ENCODE measurements around the gene RANGRF. TPM values are rescaled to one million over a fixed set of nuclear protein-coding genes. Genes with fewer than 3 reads are reported as not detected.

Gene RANGRF
- total RNA-seq, 1 donor from 2014 or later = 19.8 TPM

DNA sequence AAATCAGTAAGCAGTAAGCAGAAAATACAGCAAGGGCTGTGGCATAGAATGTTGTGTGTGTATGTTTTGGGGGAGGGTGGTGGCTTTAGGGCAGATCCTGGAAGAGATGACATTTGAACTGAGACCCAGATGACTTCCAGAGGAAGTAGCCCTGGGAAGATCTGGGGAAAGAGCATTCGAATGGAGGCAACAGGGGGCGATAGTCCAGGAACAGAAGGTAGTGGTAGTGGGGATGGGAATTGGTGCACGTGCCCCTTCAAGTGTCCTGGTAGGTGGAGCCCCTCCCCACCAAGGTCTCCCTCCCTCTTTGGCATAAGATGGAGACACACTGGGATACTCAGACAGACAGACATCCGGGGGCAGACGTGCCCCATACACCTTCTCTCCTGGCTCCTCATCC is 35.7 kb downstream of the RANGRF start:
- no peaks in the 10 kb centered on the region for H3K9me3 Mint-ChIP-seq (ENCODE audit: low read depth)
- TF ChIP-seq, protein P1, sequence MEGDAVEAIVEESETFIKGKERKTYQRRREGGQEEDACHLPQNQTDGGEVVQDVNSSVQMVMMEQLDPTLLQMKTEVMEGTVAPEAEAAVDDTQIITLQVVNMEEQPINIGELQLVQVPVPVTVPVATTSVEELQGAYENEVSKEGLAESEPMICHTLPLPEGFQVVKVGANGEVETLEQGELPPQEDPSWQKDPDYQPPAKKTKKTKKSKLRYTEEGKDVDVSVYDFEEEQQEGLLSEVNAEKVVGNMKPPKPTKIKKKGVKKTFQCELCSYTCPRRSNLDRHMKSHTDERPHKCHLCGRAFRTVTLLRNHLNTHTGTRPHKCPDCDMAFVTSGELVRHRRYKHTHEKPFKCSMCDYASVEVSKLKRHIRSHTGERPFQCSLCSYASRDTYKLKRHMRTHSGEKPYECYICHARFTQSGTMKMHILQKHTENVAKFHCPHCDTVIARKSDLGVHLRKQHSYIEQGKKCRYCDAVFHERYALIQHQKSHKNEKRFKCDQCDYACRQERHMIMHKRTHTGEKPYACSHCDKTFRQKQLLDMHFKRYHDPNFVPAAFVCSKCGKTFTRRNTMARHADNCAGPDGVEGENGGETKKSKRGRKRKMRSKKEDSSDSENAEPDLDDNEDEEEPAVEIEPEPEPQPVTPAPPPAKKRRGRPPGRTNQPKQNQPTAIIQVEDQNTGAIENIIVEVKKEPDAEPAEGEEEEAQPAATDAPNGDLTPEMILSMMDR (IDR thresholded peaks at IDR 0.05) = no peak
- H3K27ac Mint-ChIP-seq (ENCODE audit: unreplicated experiment) = no peak overlapping the region
- peaks cover 25% of the 10 kb centered on the region for H3K4me1 Mint-ChIP-seq (ENCODE audit: low read depth)
- H3K4me3 Mint-ChIP-seq (ENCODE audit: unreplicated experiment) = no peak overlapping the region
- H3K36me3 Mint-ChIP-seq (ENCODE audit: low read depth) = no peaks in the 10 kb centered on the region
- no peaks in the 10 kb centered on the region for H3K27me3 Mint-ChIP-seq (ENCODE audit: low read depth)
- peak; percentile 37 for DNase-seq (ENCODE audit: low spot score)

DNA sequence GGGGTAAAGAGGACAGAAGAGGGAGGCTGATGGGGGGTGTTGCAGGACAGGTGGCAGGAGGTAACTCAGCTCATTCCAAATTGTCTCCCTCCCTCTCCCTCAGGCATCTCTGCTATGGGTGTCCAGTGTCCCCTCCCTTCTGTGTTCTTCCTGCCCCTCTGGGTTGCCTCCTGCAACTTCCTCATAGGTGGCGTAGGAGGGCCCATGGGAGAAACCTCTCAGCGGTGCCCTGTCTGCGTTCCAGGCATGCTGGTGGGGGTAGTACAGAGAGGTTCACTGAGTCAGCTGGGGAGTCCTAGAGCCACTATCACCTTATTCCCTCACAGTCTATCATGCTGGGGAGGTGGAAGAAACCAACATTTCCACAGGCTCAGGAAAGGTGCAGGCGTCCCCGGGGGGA is 36.5 kb downstream of the RANGRF start:
- H3K9me3 Mint-ChIP-seq (ENCODE audit: low read depth) = no peaks in the 10 kb centered on the region
- no peaks in the 10 kb centered on the region for H3K36me3 Mint-ChIP-seq (ENCODE audit: low read depth)
- no peak overlapping the region for H3K27ac Mint-ChIP-seq (ENCODE audit: unreplicated experiment)
- no peak for DNase-seq (ENCODE audit: low spot score)
- no peaks in the 10 kb centered on the region for H3K27me3 Mint-ChIP-seq (ENCODE audit: low read depth)
- H3K4me1 Mint-ChIP-seq (ENCODE audit: low read depth) = peaks cover 25% of the 10 kb centered on the region
- H3K4me3 Mint-ChIP-seq (ENCODE audit: unreplicated experiment) = no peak overlapping the region
- TF ChIP-seq, protein P1 (IDR thresholded peaks at IDR 0.05) = no peak

DNA sequence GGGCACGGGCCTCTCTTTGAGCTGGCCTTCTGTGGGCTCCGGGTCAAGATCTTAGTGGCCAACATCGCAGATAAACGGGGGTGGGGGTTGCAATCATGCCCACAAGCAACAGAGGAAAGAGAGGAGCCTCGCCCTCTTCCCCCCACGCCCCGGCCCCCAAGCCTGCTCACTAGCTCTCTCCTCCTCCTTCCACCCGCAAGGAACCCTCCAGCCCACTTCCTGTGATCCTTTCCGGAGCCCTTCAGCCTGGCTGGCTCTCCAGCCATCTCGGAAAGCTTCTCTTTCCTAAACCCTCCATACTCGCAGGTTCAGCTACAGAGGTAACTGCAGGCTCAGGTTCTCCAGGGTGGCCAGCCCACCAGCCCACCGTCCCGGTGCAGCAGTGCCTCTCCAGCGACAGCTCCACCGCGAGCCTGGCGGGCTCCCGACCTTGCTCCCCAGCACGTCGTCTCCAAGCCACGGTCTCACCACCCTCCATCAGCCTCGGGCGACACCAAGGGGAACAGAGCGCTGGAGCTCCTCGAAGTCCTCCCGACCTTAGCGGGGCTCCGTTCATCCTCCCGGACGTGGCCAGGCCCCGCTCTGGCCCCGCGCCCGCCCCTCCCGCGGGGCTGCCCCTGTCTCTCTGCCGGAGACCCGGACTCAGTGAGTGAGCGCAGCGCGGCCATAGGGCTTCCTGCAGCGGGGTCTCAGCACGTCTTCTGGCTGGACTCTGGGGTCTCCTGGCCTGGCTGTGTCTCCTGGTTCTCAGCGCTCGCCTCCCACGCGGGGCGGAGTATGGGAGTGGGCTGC is 38.2 kb downstream of the RANGRF start:
- Mint-ChIP-seq H3K27ac (ENCODE audit: unreplicated experiment) (no peak overlapping the region), H3K36me3 (ENCODE audit: low read depth) (no peaks in the 10 kb centered on the region), H3K27me3 (ENCODE audit: low read depth) (no peaks in the 10 kb centered on the region), H3K4me1 (ENCODE audit: low read depth) (peaks cover 17% of the 10 kb centered on the region), H3K9me3 (ENCODE audit: low read depth) (no peaks in the 10 kb centered on the region), H3K4me3 (ENCODE audit: unreplicated experiment) (peak overlapping the region; percentile 72)
- TF ChIP-seq, protein P1 (IDR thresholded peaks at IDR 0.05) = peak; percentile 11
- no peak for DNase-seq (ENCODE audit: low spot score)

DNA sequence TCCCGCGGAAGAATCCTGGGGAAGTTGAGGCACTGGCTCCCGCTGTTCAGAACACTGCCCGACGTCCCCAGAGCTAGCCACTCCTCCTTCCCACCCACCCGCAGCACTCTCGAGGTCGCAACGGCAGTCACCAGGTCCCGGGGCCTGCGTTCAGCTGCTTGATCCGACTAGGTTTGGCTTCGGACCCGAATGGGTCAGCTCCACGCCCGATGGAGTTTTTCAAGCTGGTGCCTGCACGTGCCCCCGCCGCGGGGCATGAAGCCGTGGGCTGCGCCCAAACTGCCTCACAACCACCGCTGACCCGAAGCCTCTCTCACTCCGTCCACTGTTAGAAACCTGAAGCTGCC is 38.8 kb downstream of the RANGRF start:
- no peak for DNase-seq (ENCODE audit: low spot score)
- TF ChIP-seq, protein P1 (IDR thresholded peaks at IDR 0.05) = no peak
- Mint-ChIP-seq H3K36me3 (ENCODE audit: low read depth) (no peaks in the 10 kb centered on the region), H3K4me1 (ENCODE audit: low read depth) (peaks cover 15% of the 10 kb centered on the region), H3K9me3 (ENCODE audit: low read depth) (no peaks in the 10 kb centered on the region), H3K27me3 (ENCODE audit: low read depth) (no peaks in the 10 kb centered on the region), H3K4me3 (ENCODE audit: unreplicated experiment) (peak overlapping the region; percentile 72), H3K27ac (ENCODE audit: unreplicated experiment) (no peak overlapping the region)

DNA sequence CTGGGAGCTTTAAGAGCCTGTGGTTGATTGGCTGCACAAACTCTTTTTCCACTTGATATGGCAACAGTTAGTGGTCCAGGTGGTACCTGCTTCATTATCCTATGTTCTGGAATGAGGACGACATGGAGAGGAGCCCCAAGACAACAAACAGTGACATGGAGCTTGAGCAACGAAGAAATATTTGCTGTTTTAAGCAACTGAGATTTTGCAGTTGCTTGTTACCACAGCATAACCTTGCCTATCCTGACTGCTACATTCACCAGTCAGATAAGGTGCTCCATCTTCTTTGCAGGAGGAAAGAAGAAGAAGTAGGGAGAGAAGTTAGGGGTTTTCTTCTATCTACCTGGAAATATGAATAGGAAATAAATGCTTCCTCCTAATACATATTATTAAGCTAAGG is 43.7 kb downstream of the RANGRF start:
- Mint-ChIP-seq H3K4me3 (ENCODE audit: unreplicated experiment) (no peak overlapping the region), H3K4me1 (ENCODE audit: low read depth) (peaks cover 4% of the 10 kb centered on the region), H3K27me3 (ENCODE audit: low read depth) (no peaks in the 10 kb centered on the region), H3K9me3 (ENCODE audit: low read depth) (no peaks in the 10 kb centered on the region), H3K27ac (ENCODE audit: unreplicated experiment) (no peak overlapping the region), H3K36me3 (ENCODE audit: low read depth) (no peaks in the 10 kb centered on the region)
- no peak for DNase-seq (ENCODE audit: low spot score)
- TF ChIP-seq, protein P1 (IDR thresholded peaks at IDR 0.05) = no peak
